Neural progenitor cell (in vitro differentiated cells): ENCODE data around the gene MOBP.

Source experiments
- CTCF ChIP-seq: fragments of 200-600 bp; sonication (generic); IDR thresholded peaks from 2 replicates; pipeline ENCODE4 v1.5.1; 2017; ENCODE audit warnings: antibody characterized with exemption, mild to moderate bottlenecking
- EZH2 ChIP-seq: fragments of 200-600 bp; sonication (generic); IDR thresholded peaks from 2 replicates; pipeline ENCODE4 v1.6.1; 2017; ENCODE audit warnings: antibody characterized with exemption, mild to moderate bottlenecking, moderate library complexity
- EZH2phosphoT487 ChIP-seq: fragments of 200-600 bp; sonication (generic); IDR thresholded peaks from 2 replicates; pipeline ENCODE4 v1.6.1; 2017; ENCODE audit warnings: antibody characterized with exemption

- TF ChIP-seq EZH2 (no peak), CTCF (no peak), EZH2phosphoT487 (no peak)
Measured at GRCh38 chr3:39435006-39435748, 32.3 kb upstream of the MOBP start.
